ENCODE data around the gene RILPL1.

GRCh38 chr12:123530668-123531067, 2.9 kb downstream of the RILPL1 start:
- TF ChIP-seq L3MBTL2 (conservative IDR thresholded peaks at IDR 0.05) (no peak), BHLHE40 (IDR thresholded peaks at IDR 0.05; ENCODE audit: borderline replicate concordance) (no peak), FOXM1 (IDR thresholded peaks at IDR 0.05; ENCODE audit: borderline replicate concordance) (no peak), ARNT (IDR thresholded peaks at IDR 0.05) (no peak), ELF4 (IDR thresholded peaks at IDR 0.05) (no peak), SUZ12 (IDR thresholded peaks at IDR 0.05) (no peak), TARDBP (IDR thresholded peaks at IDR 0.05) (no peak), SP1 (IDR thresholded peaks at IDR 0.05) (no peak), NFRKB (IDR thresholded peaks at IDR 0.05) (no peak), FOXK2 (IDR thresholded peaks at IDR 0.05) (no peak), ZNF384 (IDR thresholded peaks at IDR 0.05) (no peak), LEF1 (IDR thresholded peaks at IDR 0.05; ENCODE audit: borderline replicate concordance) (no peak), HDGF (IDR thresholded peaks at IDR 0.05; ENCODE audit: borderline replicate concordance) (no peak)

All from HEK293T (cell line).